SK-N-SH (cell line): Measurements from ENCODE around the gene AHCTF1. TPM values are rescaled to one million over a fixed set of nuclear protein-coding genes. Genes with fewer than 3 reads are reported as not detected.

ENCODE experiments used
- CTCF ChIA-PET: fragments of 300-600, 350-600 bp; formaldehyde crosslinking; extraction: SDS; loops from one replicate; lab custom pipeline; 2021; lab: Yijun Ruan, JAX
- POLR2A ChIA-PET: fragments of 350-600 bp; sonication (Branson Sonifier 250); formaldehyde crosslinking; extraction: SDS; loops from one replicate; lab custom pipeline; 2020; ENCODE audit warnings: antibody characterized with exemption, inconsistent platforms; lab: Yijun Ruan, JAX
- DNase-seq: peaks from one replicate; pipeline ENCODE4 v3.0.0; 2012
- H2AFZ ChIP-seq: fragments of 200-600 bp; sonication (generic); 2 replicates; pipeline ENCODE4 v1.8.1; 2016; ENCODE audit warnings: antibody characterized with exemption, mild to moderate bottlenecking, low read depth
- H3F3A ChIP-seq: fragments of 200-600 bp; sonication (generic); replicated peaks from 2 replicates; pipeline ENCODE3; 2016; ENCODE audit warnings: antibody characterized with exemption, mild to moderate bottlenecking; ENCODE audit not compliant: insufficient read depth
- H3K27ac ChIP-seq, 2 experiments: fragments of 200-500 bp in 1 of 2; fragments of 200-600 bp in 1 of 2; sonication (Bioruptor generic) in 1 of 2; sonication (generic), shearing (Covaris generic) in 1 of 2; 2 replicates each; pipeline versions ENCODE4 v1.5.1 to v1.6.1; 2014 to 2016; ENCODE audit warnings: low read depth in 2 of 2, inconsistent platforms in 1 of 2, low read length in 1 of 2, mild to moderate bottlenecking in 1 of 2, mixed read lengths in 1 of 2
- H3K27me3 ChIP-seq: fragments of 200-600 bp; sonication (generic), shearing (Covaris generic); 2 replicates; pipeline ENCODE4 v1.6.1; 2016; ENCODE audit warnings: mixed run types; ENCODE audit not compliant: insufficient read depth
- H3K36me3 ChIP-seq, 2 experiments: fragments of 200-500 bp in 1 of 2; fragments of 200-600 bp in 1 of 2; sonication (Bioruptor generic) in 1 of 2; sonication (generic) in 1 of 2; replicated peaks in 1 of 2; 2 replicates each; pipeline versions ENCODE3 to v1.5.1; 2014 to 2016; ENCODE audit warnings: low read length in 1 of 2, mild to moderate bottlenecking in 1 of 2; ENCODE audit not compliant: insufficient read depth in 2 of 2, control insufficient read depth in 1 of 2
- H3K4me1 ChIP-seq, 2 experiments: fragments of 200-500 bp in 1 of 2; fragments of 200-600 bp in 1 of 2; sonication (Bioruptor generic) in 1 of 2; sonication (generic), shearing (Covaris generic) in 1 of 2; 2 replicates each; pipeline versions ENCODE4 v1.5.1 to v1.6.1; 2014 to 2016; ENCODE audit warnings: low read depth in 1 of 2, low read length in 1 of 2, mixed run types in 1 of 2; ENCODE audit not compliant: insufficient read depth in 2 of 2, control insufficient read depth in 1 of 2
- H3K4me2 ChIP-seq: fragments of 200-600 bp; sonication (generic), shearing (Covaris generic); 2 replicates; pipeline ENCODE4 v1.6.1; 2017; ENCODE audit warnings: mixed run types
- H3K4me3 ChIP-seq, 2 experiments: fragments of 200-500 bp in 1 of 2; fragments of 200-600 bp in 1 of 2; sonication (Bioruptor generic) in 1 of 2; sonication (generic), shearing (Covaris generic) in 1 of 2; 2 replicates each; pipeline versions ENCODE4 v1.5.1 to v1.8.1; 2014 to 2016; ENCODE audit warnings: low read depth in 2 of 2, inconsistent platforms in 1 of 2, low read length in 1 of 2, mild to moderate bottlenecking in 1 of 2, mixed read lengths in 1 of 2, moderate library complexity in 1 of 2
- H3K79me2 ChIP-seq: fragments of 200-600 bp; sonication (generic); 2 replicates; pipeline ENCODE4 v1.8.1; 2017; ENCODE audit warnings: mild to moderate bottlenecking; ENCODE audit not compliant: insufficient read depth
- H3K9ac ChIP-seq: fragments of 200-600 bp; sonication (generic); 2 replicates; pipeline ENCODE4 v1.6.1; 2017; ENCODE audit warnings: mixed run types
- H3K9me2 ChIP-seq: fragments of 200-600 bp; sonication (generic); 2 replicates; pipeline ENCODE4 v1.6.1; 2017; ENCODE audit warnings: mixed run types
- H3K9me3 ChIP-seq: fragments of 200-600 bp; sonication (generic); 2 replicates; pipeline ENCODE4 v1.6.1; 2017; ENCODE audit warnings: mixed run types, mild to moderate bottlenecking, moderate library complexity
- H4K20me1 ChIP-seq: fragments of 200-600 bp; sonication (generic); 2 replicates; pipeline ENCODE4 v1.6.1; 2017; ENCODE audit warnings: mild to moderate bottlenecking, mixed run types; ENCODE audit not compliant: insufficient read depth
- CHD2 ChIP-seq: fragments of 150-350 bp; IDR thresholded peaks from 2 replicates; pipeline ENCODE4 v1.6.1; 2018; ENCODE audit warnings: low read length; ENCODE audit not compliant: partially characterized antibody
- EP300 ChIP-seq, 2 experiments: IDR thresholded peaks; 2 replicates each; pipeline versions ENCODE4 v1.4.0 to v1.6.1; 2012; ENCODE audit warnings: borderline replicate concordance in 1 of 2, low read depth in 1 of 2, low read length in 1 of 2
- FOSL2 ChIP-seq: IDR thresholded peaks from 2 replicates; pipeline ENCODE4 v1.4.0; 2012; ENCODE audit warnings: low read depth, mild to moderate bottlenecking, moderate library complexity, borderline replicate concordance
- GABPA ChIP-seq: IDR thresholded peaks from 2 replicates; pipeline ENCODE4 v1.4.0; 2012; ENCODE audit warnings: low read depth, mild to moderate bottlenecking
- JUND ChIP-seq: IDR thresholded peaks from 2 replicates; pipeline ENCODE4 v1.4.0; 2012
- NFIC ChIP-seq: IDR thresholded peaks from 2 replicates; pipeline ENCODE4 v1.4.0; 2012; ENCODE audit warnings: borderline replicate concordance
- PBX3 ChIP-seq: IDR thresholded peaks from 2 replicates; pipeline ENCODE4; 2012
- RAD21 ChIP-seq: IDR thresholded peaks from 2 replicates; pipeline ENCODE4 v1.6.1; 2012; ENCODE audit warnings: mild to moderate bottlenecking, low read length
- RCOR1 ChIP-seq: fragments of 150-350 bp; IDR thresholded peaks from 2 replicates; pipeline ENCODE4 v1.6.1; 2017; ENCODE audit warnings: antibody characterized with exemption, low read length
- RXRA ChIP-seq: IDR thresholded peaks from 2 replicates; pipeline ENCODE4 v1.4.0; 2012; ENCODE audit warnings: low read depth, mild to moderate bottlenecking, borderline replicate concordance
- TCF12 ChIP-seq: IDR thresholded peaks from 2 replicates; pipeline ENCODE4 v1.4.0; 2012
- USF2 ChIP-seq: fragments of 150-350 bp; IDR thresholded peaks from 2 replicates; pipeline ENCODE4 v1.6.1; 2017; ENCODE audit warnings: antibody characterized with exemption, low read length, low read depth, borderline replicate concordance
- YY1 ChIP-seq: IDR thresholded peaks from 2 replicates; pipeline ENCODE4 v1.4.0; 2012; ENCODE audit warnings: low read depth, mild to moderate bottlenecking
- WGBS: methylation state at CpG from one replicate; pipeline ENCODE4 v1.1.6; 2017; ENCODE audit warnings: low lambda C conversion rate; 5-methylcytosine and 5-hydroxymethylcytosine counted together
- polyA plus RNA-seq, 3 experiments: library from polyadenylated mRNA; depleted of rRNA; stranded (reverse); fragments of >200 nt; gene quantifications; 2 replicates each; pipeline ENCODE4 v1.2.3, GENCODE V29; 2012
- TF ChIP-seq, protein P1 (sequence below): IDR thresholded peaks from 2 replicates; pipeline ENCODE4 v1.6.1; 2012; ENCODE audit warnings: mild to moderate bottlenecking, low read depth, low read length, moderate library complexity
- TF ChIP-seq, protein P2 (sequence below): fragments of 150-350 bp; IDR thresholded peaks from 2 replicates; pipeline ENCODE4 v1.6.1; 2016; ENCODE audit warnings: mild to moderate bottlenecking, low read depth, low read length
- TF ChIP-seq, protein P3 (sequence below): IDR thresholded peaks from 2 replicates; pipeline ENCODE4 v1.4.0; 2012; ENCODE audit warnings: low read depth, borderline replicate concordance

AHCTF1 gene
- polyA plus RNA-seq, 1 of the 3 experiments (the other 2 are of a cell fraction) = 8.5 TPM

GRCh38 chr1:246794048-246794827, 137.5 kb downstream of the AHCTF1 start:
- Histone ChIP-seq H3K4me2 (no peak overlapping the region), H3K27ac (no peak overlapping the region), H3K36me3 (no peaks in the 10 kb centered on the region), H4K20me1 (no peaks in the 10 kb centered on the region)
- WGBS = 69% methylated on average over 16 of the region's 18 CpGs
- peak; percentile 56 for DNase-seq
- TF ChIP-seq, protein P1, sequence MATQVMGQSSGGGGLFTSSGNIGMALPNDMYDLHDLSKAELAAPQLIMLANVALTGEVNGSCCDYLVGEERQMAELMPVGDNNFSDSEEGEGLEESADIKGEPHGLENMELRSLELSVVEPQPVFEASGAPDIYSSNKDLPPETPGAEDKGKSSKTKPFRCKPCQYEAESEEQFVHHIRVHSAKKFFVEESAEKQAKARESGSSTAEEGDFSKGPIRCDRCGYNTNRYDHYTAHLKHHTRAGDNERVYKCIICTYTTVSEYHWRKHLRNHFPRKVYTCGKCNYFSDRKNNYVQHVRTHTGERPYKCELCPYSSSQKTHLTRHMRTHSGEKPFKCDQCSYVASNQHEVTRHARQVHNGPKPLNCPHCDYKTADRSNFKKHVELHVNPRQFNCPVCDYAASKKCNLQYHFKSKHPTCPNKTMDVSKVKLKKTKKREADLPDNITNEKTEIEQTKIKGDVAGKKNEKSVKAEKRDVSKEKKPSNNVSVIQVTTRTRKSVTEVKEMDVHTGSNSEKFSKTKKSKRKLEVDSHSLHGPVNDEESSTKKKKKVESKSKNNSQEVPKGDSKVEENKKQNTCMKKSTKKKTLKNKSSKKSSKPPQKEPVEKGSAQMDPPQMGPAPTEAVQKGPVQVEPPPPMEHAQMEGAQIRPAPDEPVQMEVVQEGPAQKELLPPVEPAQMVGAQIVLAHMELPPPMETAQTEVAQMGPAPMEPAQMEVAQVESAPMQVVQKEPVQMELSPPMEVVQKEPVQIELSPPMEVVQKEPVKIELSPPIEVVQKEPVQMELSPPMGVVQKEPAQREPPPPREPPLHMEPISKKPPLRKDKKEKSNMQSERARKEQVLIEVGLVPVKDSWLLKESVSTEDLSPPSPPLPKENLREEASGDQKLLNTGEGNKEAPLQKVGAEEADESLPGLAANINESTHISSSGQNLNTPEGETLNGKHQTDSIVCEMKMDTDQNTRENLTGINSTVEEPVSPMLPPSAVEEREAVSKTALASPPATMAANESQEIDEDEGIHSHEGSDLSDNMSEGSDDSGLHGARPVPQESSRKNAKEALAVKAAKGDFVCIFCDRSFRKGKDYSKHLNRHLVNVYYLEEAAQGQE = no peak
- TF ChIP-seq USF2 = no peak
- TF ChIP-seq JUND = no peak
- TF ChIP-seq YY1 = no peak
- TF ChIP-seq CHD2 = no peak
- TF ChIP-seq FOSL2 = no peak
- TF ChIP-seq GABPA = no peak
- no peak for TF ChIP-seq NFIC
- TF ChIP-seq RAD21 = no peak
- TF ChIP-seq PBX3 = no peak
- no peak for TF ChIP-seq EP300 (IDR thresholded peaks at IDR 0.05; ENCODE audit: borderline replicate concordance in 1 of 2, low read depth in 1 of 2, low read length in 1 of 2)
- TF ChIP-seq RCOR1 = no peak
- no peak for TF ChIP-seq TCF12
- no peak for TF ChIP-seq RXRA
- TF ChIP-seq, protein P2, sequence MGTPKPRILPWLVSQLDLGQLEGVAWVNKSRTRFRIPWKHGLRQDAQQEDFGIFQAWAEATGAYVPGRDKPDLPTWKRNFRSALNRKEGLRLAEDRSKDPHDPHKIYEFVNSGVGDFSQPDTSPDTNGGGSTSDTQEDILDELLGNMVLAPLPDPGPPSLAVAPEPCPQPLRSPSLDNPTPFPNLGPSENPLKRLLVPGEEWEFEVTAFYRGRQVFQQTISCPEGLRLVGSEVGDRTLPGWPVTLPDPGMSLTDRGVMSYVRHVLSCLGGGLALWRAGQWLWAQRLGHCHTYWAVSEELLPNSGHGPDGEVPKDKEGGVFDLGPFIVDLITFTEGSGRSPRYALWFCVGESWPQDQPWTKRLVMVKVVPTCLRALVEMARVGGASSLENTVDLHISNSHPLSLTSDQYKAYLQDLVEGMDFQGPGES = no peak
- TF ChIP-seq, protein P3, sequence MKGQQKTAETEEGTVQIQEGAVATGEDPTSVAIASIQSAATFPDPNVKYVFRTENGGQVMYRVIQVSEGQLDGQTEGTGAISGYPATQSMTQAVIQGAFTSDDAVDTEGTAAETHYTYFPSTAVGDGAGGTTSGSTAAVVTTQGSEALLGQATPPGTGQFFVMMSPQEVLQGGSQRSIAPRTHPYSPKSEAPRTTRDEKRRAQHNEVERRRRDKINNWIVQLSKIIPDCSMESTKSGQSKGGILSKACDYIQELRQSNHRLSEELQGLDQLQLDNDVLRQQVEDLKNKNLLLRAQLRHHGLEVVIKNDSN = no peak
- TF ChIP-seq, all 33 proteins: peak for 0
- no peaks in the 10 kb centered on the region for H3K27me3 ChIP-seq
- H3K9me3 ChIP-seq = no peaks in the 10 kb centered on the region
- peaks cover 0 to 5% of the 10 kb centered on the region in 2 experiments; a peak in 2 of 4 replicates for H3K4me1 ChIP-seq
- no peak overlapping the region for H3K9ac ChIP-seq
- no peaks in the 10 kb centered on the region for H3K9me2 ChIP-seq
- CTCF ChIA-PET = interaction anchor here (0.6 kb wide), 1 partner anchor 167 kb away, joined by 3 read pairs; no protein-coding TSS in a partner anchor
- no peak overlapping the region for H2AFZ ChIP-seq
- H3K4me3 ChIP-seq = no peak overlapping the region
- H3F3A ChIP-seq = no peaks in the 10 kb centered on the region
- no peaks in the 10 kb centered on the region for H3K79me2 ChIP-seq
- POLR2A ChIA-PET = interaction anchor here (0.8 kb wide), 1 partner anchor 138 kb away, joined by 3 read pairs; the partner anchor contains the start of gene AHCTF1
